K562 (cell line): ENCODE results near the gene COA3. TPM values are rescaled to one million over a fixed set of nuclear protein-coding genes. Genes with fewer than 3 reads are reported as not detected.

Source experiments
- ATAC-seq: fragments of 200-7000 bp; cut with Tn5 transposase; 3 replicates; pipeline ENCODE4 v1.9.1; 2020; ENCODE audit warnings: moderate library complexity
- BruUV-seq: library from RNA; stranded (reverse); fragments of 400-500 nt; replicated peaks from 2 replicates; lab custom pipeline; 2021; lab: Mats Ljungman, UMichigan
- CTCF ChIA-PET: fragments of 300-600 bp; formaldehyde crosslinking; extraction: SDS; loops from one replicate; lab custom pipeline; 2021; ENCODE audit warnings: low intra/inter-chr PET ratio; lab: Yijun Ruan, JAX
- POLR2A ChIA-PET: fragments of 300-600, 350-650 bp; sonication (Branson Sonifier 250); formaldehyde crosslinking; extraction: SDS; loops from one replicate; lab custom pipeline; 2021; ENCODE audit warnings: antibody characterized with exemption, inconsistent platforms; lab: Yijun Ruan, JAX
- DNase-seq, 4 experiments: peaks; one replicate each; pipeline versions ENCODE4 v3.0.0 to v3.0.0-alpha.2; 2011 to 2018; ENCODE audit warnings: low spot score in 3 of 4, mixed read lengths in 3 of 4; ENCODE audit errors: extremely low read depth in 1 of 4
- FAIRE-seq: peaks from 2 replicates; lab custom pipeline; 2011; peaks lifted over from hg19 to GRCh38; lab: Jason Lieb, UNC
- H2AFZ ChIP-seq: 2 replicates; pipeline ENCODE4 v1.6.0; 2011; ENCODE audit warnings: low read depth, low read length, control low read depth, inconsistent platforms
- H3K27ac ChIP-seq: fragments of 200-600 bp; 3 replicates; pipeline ENCODE4 v1.8.0; 2011; ENCODE audit warnings: low read depth, mild to moderate bottlenecking, control low read depth, inconsistent platforms, low read length, moderate library complexity, mixed read lengths; ENCODE audit errors: extremely low read depth
- H3K27me3 ChIP-seq, 2 experiments: fragments of 300-600 bp in 1 of 2; 2 replicates in 1 of 2; 3 replicates in 1 of 2; pipeline versions ENCODE4 v1.6.0 to v1.8.0; 2011; ENCODE audit warnings: inconsistent platforms in 2 of 2, low read length in 2 of 2, mild to moderate bottlenecking in 1 of 2, mixed read lengths in 1 of 2, moderate library complexity in 1 of 2; ENCODE audit not compliant: control insufficient read depth in 2 of 2, insufficient read depth in 2 of 2
- H3K36me3 ChIP-seq: fragments of 300-600 bp; 3 replicates; pipeline ENCODE4 v1.8.0; 2011; ENCODE audit warnings: mild to moderate bottlenecking, low read length, inconsistent platforms; ENCODE audit not compliant: control insufficient read depth, insufficient read depth
- H3K4me1 ChIP-seq, 2 experiments: fragments of 200-600 bp in 1 of 2; replicated peaks in 1 of 2; 2 replicates in 1 of 2; 3 replicates in 1 of 2; pipeline versions ENCODE4 v1.5.1 to v1.8.0; 2011; ENCODE audit warnings: inconsistent platforms in 2 of 2, low read length in 2 of 2, mild to moderate bottlenecking in 1 of 2, mixed read lengths in 1 of 2, moderate library complexity in 1 of 2; ENCODE audit not compliant: control insufficient read depth in 2 of 2, insufficient read depth in 2 of 2
- H3K4me2 ChIP-seq: 2 replicates; pipeline ENCODE4 v1.6.1; 2011; ENCODE audit warnings: low read length, control low read depth, inconsistent platforms, mixed read lengths; ENCODE audit not compliant: insufficient read depth
- H3K4me3 ChIP-seq: fragments of 200-600 bp; sonication (generic), shearing (Covaris generic); 2 replicates; pipeline ENCODE4 v1.5.1; 2016; ENCODE audit warnings: control low read depth, inconsistent platforms
- H3K79me2 ChIP-seq: fragments of 200-600 bp; 3 replicates; pipeline ENCODE4 v1.8.0; 2011; ENCODE audit warnings: low read length, inconsistent platforms; ENCODE audit not compliant: control insufficient read depth, insufficient read depth
- H3K9ac ChIP-seq, 2 experiments: 2 replicates each; pipeline versions ENCODE4 v1.6.0 to v1.6.1; 2011; ENCODE audit warnings: low read depth in 2 of 2, low read length in 2 of 2, control low read depth in 1 of 2, inconsistent platforms in 1 of 2, mild to moderate bottlenecking in 1 of 2, mixed read lengths in 1 of 2; ENCODE audit not compliant: insufficient read depth in 1 of 2
- H3K9me1 ChIP-seq: one replicate; pipeline ENCODE4 v1.6.0; 2011; ENCODE audit warnings: inconsistent platforms, mild to moderate bottlenecking, low read length, moderate library complexity; ENCODE audit not compliant: control insufficient read depth, insufficient read depth
- H3K9me3 ChIP-seq: replicated peaks from 2 replicates; pipeline ENCODE4 v1.5.1; 2011; ENCODE audit warnings: low read depth, low read length, inconsistent platforms; ENCODE audit not compliant: control insufficient read depth, insufficient read depth
- H4K20me1 ChIP-seq: replicated peaks from 2 replicates; pipeline ENCODE4 v1.6.1; 2011; ENCODE audit warnings: low read length, inconsistent platforms, mixed read lengths; ENCODE audit not compliant: control insufficient read depth, insufficient read depth
- HNRNPLL ChIP-seq: fragments of 200-400 bp; formaldehyde crosslinking; IDR thresholded peaks from 2 replicates; pipeline ENCODE4 v1.6.1; 2017; ENCODE audit warnings: low read length, low read depth, mild to moderate bottlenecking; ENCODE audit not compliant: poor library complexity, severe bottlenecking
- NELFE ChIP-seq: IDR thresholded peaks from 2 replicates; pipeline ENCODE4 v1.6.1; 2011; ENCODE audit warnings: mild to moderate bottlenecking; ENCODE audit not compliant: insufficient read depth, insufficient read length
- POLR3A ChIP-seq: IDR thresholded peaks from 2 replicates; pipeline ENCODE4 v1.6.1; 2011; ENCODE audit warnings: borderline replicate concordance, mild to moderate bottlenecking, moderate library complexity; ENCODE audit not compliant: insufficient read length, insufficient read depth; ENCODE audit errors: extremely low read depth
- SMARCE1 ChIP-seq: fragments of 450-650 bp; IDR thresholded peaks from 2 replicates; pipeline ENCODE4 v1.7.1; 2016; ENCODE audit warnings: mild to moderate bottlenecking
- ZNF165 ChIP-seq: fragments of 250-450 bp; sonication (Bioruptor Pico); IDR thresholded peaks from 2 replicates; pipeline ENCODE4 v1.4.0; 2020; ENCODE audit warnings: borderline replicate concordance
- ZNF311 ChIP-seq: fragments of 250-450 bp; sonication (Bioruptor Pico); IDR thresholded peaks from 2 replicates; pipeline ENCODE4 v1.4.0; 2020; ENCODE audit warnings: mild to moderate bottlenecking, moderate library complexity
- ZNF445 ChIP-seq: fragments of 250-450 bp; sonication (Bioruptor Pico); IDR thresholded peaks from 2 replicates; pipeline ENCODE4 v1.4.0; 2020; ENCODE audit warnings: low read depth, mild to moderate bottlenecking, moderate library complexity
- ZNF764 ChIP-seq: fragments of 250-450 bp; sonication (Bioruptor Pico); IDR thresholded peaks from 2 replicates; pipeline ENCODE4 v1.4.0; 2020; ENCODE audit warnings: low read depth, mild to moderate bottlenecking, moderate library complexity
- WGBS: fragments of 100-300 bp; shearing (Covaris generic); methylation state at CpG from one replicate; pipeline ENCODE4 v1.1.6; 2016; ENCODE audit warnings: low coverage, mixed read lengths; ENCODE audit not compliant: insufficient coverage; ENCODE audit errors: missing lambda C conversion rate; 5-methylcytosine and 5-hydroxymethylcytosine counted together
- in situ Hi-C: fragments of 300-500 bp; cut with MboI; formaldehyde crosslinking; loops from 4 replicates; pipeline ENCODE4 v1.15.0; 2018; ENCODE audit warnings: inconsistent platforms, mixed read lengths
- intact Hi-C: fragments of 100-400 bp; cut with micrococcal nuclease; formaldehyde crosslinking; loops from 2 replicates; pipeline ENCODE4 v1.14.2; 2022
- polyA plus RNA-seq, 8 experiments: library from polyadenylated mRNA; depleted of rRNA in 4 of 8; stranded (reverse) in 5 of 8; unstranded in 3 of 8; fragments of >200 nt; fragmentation: Nextera tagmentation in 2 of 8; fragmentation: Illumina TruSeq in 1 of 8; extraction: Ambion mirVana in 2 of 8; extraction: Trizol in 1 of 8; gene quantifications; 2 replicates each; pipeline versions ENCODE4 v1.2.1 to v1.2.3, GENCODE V29; 2011 to 2014; ENCODE audit warnings: inconsistent platforms in 1 of 8, missing spikeins in 1 of 8
- total RNA-seq, 7 experiments: library from RNA; depleted of rRNA in 6 of 7; stranded (reverse); fragments of >200 nt in 6 of 7; fragmentation: Illumina TruSeq in 2 of 7; extraction: Trizol in 2 of 7; gene quantifications; 2 replicates each; pipeline versions ENCODE4 v1.2.1 to v1.2.3, GENCODE V29; 2011 to 2021; ENCODE audit warnings: low replicate concordance in 1 of 7
- TF ChIP-seq, protein P1 (sequence below): fragments of 450-650 bp; IDR thresholded peaks from 2 replicates; pipeline ENCODE4 v1.6.1; 2018; ENCODE audit not compliant: partially characterized antibody
- TF ChIP-seq, protein P2 (sequence below), 2 experiments: IDR thresholded peaks; 2 replicates each; pipeline ENCODE4 v1.6.1; 2011; ENCODE audit warnings: borderline replicate concordance in 1 of 2, control low read depth in 1 of 2, low read depth in 1 of 2, low read length in 1 of 2, mild to moderate bottlenecking in 1 of 2, mixed read lengths in 1 of 2, moderate library complexity in 1 of 2; ENCODE audit not compliant: insufficient read depth in 1 of 2, insufficient read length in 1 of 2, poor library complexity in 1 of 2, severe bottlenecking in 1 of 2; ENCODE audit errors: extremely low read depth in 1 of 2

COA3 gene
- total and polyA plus RNA-seq, 9 of the 15 experiments (the other 6 are each of a cell fraction or from before 2014, with no cell fraction given) = 49.6 to 153 (median 61.4) TPM

DNA sequence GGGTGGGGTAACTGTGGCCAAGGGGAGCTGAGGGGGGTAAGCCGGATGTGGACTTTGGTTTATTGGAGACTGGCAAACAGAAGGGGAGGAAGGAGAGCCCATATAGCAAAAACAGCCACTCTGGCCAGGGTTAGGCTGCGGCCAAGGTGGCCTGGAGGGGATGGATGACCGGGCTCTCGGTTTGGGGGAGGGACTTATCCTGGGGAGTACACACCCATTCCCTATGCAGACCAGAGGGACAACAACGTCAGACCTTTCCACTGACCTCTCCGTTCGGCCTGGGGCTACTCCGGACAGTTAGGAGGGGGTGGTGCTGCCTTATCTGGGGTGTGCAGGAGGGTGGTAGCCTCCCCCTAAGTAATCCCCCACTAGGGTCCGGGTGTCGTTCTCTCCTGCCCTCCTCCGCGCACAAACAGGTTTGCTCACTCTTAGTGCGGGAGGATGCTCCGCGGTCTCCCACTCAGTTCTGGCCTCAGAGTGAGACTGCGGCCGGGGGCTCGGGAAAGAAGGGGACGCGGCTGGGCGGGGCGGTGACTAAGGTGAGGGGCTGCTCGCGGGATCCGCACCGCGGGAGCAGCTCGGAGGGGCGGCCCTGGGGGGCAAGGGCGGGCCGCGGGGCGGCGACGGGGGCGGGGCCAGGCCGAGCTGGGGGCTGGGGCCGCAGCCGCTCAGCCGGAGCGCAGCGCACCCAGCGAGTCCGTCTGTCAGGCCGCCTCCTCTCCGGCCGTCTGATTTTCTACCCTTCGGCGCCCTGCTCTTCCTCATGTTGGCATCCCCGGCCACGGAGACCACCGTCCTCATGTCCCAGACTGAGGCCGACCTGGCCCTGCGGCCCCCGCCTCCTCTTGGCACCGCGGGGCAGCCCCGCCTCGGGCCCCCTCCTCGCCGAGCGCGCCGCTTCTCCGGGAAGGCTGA, 18.3 kb downstream of the COA3 start, which contains the start of gene WNK4 (continued):
- TF ChIP-seq ZNF311 (no peak), POLR3A (no peak), ZNF165 (CRISPR knock-in tag) (no peak)

DNA sequence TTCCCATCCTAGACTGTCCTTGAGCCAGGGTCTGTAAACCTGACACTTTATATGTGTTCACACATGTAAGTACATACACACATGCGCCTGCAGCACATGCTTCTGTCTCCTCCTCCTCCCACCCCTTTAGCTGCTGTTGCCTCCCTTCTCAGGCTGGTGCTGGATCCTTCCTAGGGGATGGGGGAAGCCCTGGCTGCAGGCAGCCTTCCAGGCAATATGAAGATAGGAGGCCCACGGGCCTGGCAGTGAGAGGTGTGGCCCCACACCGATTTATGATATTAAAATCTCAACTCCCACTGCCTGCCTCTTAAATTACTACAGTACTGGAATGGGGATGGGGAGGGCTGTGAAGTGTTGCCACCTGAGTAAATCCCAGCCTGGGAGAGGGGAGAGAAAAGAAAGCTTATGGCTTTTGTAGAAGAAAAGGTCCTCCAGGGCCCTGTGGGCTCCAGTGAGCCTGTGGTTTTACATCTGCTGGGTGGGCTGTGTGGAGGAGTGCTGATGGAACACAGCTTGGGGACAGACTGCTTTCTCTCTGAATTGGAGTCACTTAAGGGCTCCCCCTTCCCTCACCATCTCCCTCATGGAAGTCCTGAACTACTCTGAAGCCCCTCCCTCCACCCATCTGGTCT, 19.1 kb downstream of the COA3 start:
- TF ChIP-seq NELFE = no peak
- TF ChIP-seq, protein P1, sequence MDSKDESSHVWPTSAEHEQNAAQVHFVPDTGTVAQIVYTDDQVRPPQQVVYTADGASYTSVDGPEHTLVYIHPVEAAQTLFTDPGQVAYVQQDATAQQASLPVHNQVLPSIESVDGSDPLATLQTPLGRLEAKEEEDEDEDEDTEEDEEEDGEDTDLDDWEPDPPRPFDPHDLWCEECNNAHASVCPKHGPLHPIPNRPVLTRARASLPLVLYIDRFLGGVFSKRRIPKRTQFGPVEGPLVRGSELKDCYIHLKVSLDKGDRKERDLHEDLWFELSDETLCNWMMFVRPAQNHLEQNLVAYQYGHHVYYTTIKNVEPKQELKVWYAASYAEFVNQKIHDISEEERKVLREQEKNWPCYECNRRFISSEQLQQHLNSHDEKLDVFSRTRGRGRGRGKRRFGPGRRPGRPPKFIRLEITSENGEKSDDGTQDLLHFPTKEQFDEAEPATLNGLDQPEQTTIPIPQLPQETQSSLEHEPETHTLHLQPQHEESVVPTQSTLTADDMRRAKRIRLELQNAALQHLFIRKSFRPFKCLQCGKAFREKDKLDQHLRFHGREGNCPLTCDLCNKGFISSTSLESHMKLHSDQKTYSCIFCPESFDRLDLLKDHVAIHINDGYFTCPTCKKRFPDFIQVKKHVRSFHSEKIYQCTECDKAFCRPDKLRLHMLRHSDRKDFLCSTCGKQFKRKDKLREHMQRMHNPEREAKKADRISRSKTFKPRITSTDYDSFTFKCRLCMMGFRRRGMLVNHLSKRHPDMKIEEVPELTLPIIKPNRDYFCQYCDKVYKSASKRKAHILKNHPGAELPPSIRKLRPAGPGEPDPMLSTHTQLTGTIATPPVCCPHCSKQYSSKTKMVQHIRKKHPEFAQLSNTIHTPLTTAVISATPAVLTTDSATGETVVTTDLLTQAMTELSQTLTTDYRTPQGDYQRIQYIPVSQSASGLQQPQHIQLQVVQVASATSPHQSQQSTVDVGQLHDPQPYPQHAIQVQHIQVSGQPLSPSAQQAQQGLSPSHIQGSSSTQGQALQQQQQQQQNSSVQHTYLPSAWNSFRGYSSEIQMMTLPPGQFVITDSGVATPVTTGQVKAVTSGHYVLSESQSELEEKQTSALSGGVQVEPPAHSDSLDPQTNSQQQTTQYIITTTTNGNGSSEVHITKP = no peak
- TF ChIP-seq, protein P2, sequence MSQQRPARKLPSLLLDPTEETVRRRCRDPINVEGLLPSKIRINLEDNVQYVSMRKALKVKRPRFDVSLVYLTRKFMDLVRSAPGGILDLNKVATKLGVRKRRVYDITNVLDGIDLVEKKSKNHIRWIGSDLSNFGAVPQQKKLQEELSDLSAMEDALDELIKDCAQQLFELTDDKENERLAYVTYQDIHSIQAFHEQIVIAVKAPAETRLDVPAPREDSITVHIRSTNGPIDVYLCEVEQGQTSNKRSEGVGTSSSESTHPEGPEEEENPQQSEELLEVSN (IDR thresholded peaks at IDR 0.05; ENCODE audit: borderline replicate concordance in 1 of 2, extremely low read depth in 1 of 2, insufficient read depth in 1 of 2, insufficient read length in 1 of 2, low read depth in 1 of 2, low read length in 1 of 2, poor library complexity in 1 of 2, severe bottlenecking in 1 of 2) = peak in 1 of 2 experiments; percentile 6
- TF ChIP-seq HNRNPLL = peak; percentile 7
- no peak for TF ChIP-seq SMARCE1
- no peak for TF ChIP-seq ZNF764 (CRISPR knock-in tag)
- no peak for TF ChIP-seq ZNF445 (CRISPR knock-in tag)
- peak overlapping the region; percentile 82 to 98; a peak in 3 of 4 replicates for H3K9ac ChIP-seq
- peaks cover 69% of the 10 kb centered on the region for H3K36me3 ChIP-seq
- 0 out of 2 replicates have a peak overlapping the region, but pooled peaks have one; percentile 53 for H3K4me3 ChIP-seq
- H3K9me1 ChIP-seq = no peaks in the 10 kb centered on the region
- H3K79me2 ChIP-seq = peaks cover 42% of the 10 kb centered on the region
- CTCF ChIA-PET = no interaction called here
- ATAC-seq = peak; percentile 2
- POLR2A ChIA-PET = interaction anchor here (0.5 to 5.2 kb wide), 7 partner anchors 9 to 585 kb away, joined by 3 to 47 read pairs (median 4); partner anchors contain the start of genes BECN1, CNTD1 and COA3
- no TSS peak for BruUV-seq
- no peaks in the 10 kb centered on the region for H3K27me3 ChIP-seq
- in situ Hi-C loops (no loop called here), intact Hi-C loops (no loop called here)
- peak overlapping the region; percentile 85 for H3K27ac ChIP-seq
- H3K4me2 ChIP-seq = peak overlapping the region; percentile 76
- no peaks in the 10 kb centered on the region for H3K9me3 ChIP-seq
- WGBS = 31% methylated on average over 3 of the region's 3 CpGs
- peak in 1 of 4 experiments; percentile 35 for DNase-seq
- H3K4me1 ChIP-seq = peaks cover 59 to 75% of the 10 kb centered on the region in 2 experiments
- no peak for FAIRE-seq
- no peak overlapping the region; the same call in 1 of the 2 replicates for H2AFZ ChIP-seq
- no peaks in the 10 kb centered on the region for H4K20me1 ChIP-seq
